Measurements from ENCODE around the gene WASL. TPM values are rescaled to one million over a fixed set of nuclear protein-coding genes. Genes with fewer than 3 reads are reported as not detected.

WASL gene
- total RNA-seq, 1 donor from 2014 or later: 42.7 TPM

GRCh38 chr7:123710683-123711082 is 38.1 kb downstream of the WASL start:
- peaks cover 13% of the 10 kb centered on the region for H3K36me3 Mint-ChIP-seq (ENCODE audit: unreplicated experiment)
- no peaks in the 10 kb centered on the region for H3K27me3 Mint-ChIP-seq (ENCODE audit: unreplicated experiment)
- peaks cover 51% of the 10 kb centered on the region for H3K4me1 Mint-ChIP-seq (ENCODE audit: unreplicated experiment)
- no peaks in the 10 kb centered on the region for H3K9me3 Mint-ChIP-seq (ENCODE audit: unreplicated experiment)
- no peak overlapping the region for H3K27ac Mint-ChIP-seq (ENCODE audit: unreplicated experiment)
- DNase-seq (ENCODE audit: extremely low spot score, unreplicated experiment): no peak
- TF ChIP-seq CTCF (IDR thresholded peaks at IDR 0.05): no peak
- H3K4me3 Mint-ChIP-seq (ENCODE audit: unreplicated experiment): no peak overlapping the region

DNA sequence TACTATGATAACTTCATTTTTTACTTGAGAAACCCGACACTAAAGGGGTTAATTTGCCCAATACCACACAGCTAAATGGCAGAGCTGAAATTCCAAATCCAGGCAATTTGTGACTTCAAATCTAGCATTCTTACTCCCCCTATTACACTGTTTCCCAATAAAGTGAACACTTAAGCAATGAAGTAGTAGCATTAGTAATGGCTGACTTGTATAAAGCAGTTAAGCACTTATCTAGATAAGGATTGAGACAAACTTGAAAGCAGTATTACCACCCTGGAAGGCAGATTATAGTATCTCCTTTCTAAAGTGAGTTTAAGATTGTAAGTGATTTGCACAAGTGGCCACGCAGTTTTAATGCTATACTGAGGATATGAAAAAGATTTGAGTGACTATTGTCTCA is 39.3 kb downstream of the WASL start:
- no peak for DNase-seq (ENCODE audit: extremely low spot score, unreplicated experiment)
- Mint-ChIP-seq H3K27me3 (ENCODE audit: unreplicated experiment) (no peaks in the 10 kb centered on the region), H3K4me1 (ENCODE audit: unreplicated experiment) (peaks cover 40% of the 10 kb centered on the region), H3K9me3 (ENCODE audit: unreplicated experiment) (no peaks in the 10 kb centered on the region), H3K4me3 (ENCODE audit: unreplicated experiment) (no peak overlapping the region), H3K27ac (ENCODE audit: unreplicated experiment) (no peak overlapping the region), H3K36me3 (ENCODE audit: unreplicated experiment) (peaks cover 20% of the 10 kb centered on the region)
- no peak for TF ChIP-seq CTCF (IDR thresholded peaks at IDR 0.05)

- no peaks in the 10 kb centered on the region for H3K9me3 Mint-ChIP-seq (ENCODE audit: unreplicated experiment)
- H3K4me3 Mint-ChIP-seq (ENCODE audit: unreplicated experiment): no peak overlapping the region
- peaks cover 32% of the 10 kb centered on the region for H3K36me3 Mint-ChIP-seq (ENCODE audit: unreplicated experiment)
- H3K27me3 Mint-ChIP-seq (ENCODE audit: unreplicated experiment): no peaks in the 10 kb centered on the region
- DNase-seq (ENCODE audit: extremely low spot score, unreplicated experiment): no peak
- H3K27ac Mint-ChIP-seq (ENCODE audit: unreplicated experiment): no peak overlapping the region
- peaks cover 2% of the 10 kb centered on the region for H3K4me1 Mint-ChIP-seq (ENCODE audit: unreplicated experiment)
- TF ChIP-seq CTCF (IDR thresholded peaks at IDR 0.05): no peak
Observed at GRCh38 chr7:123705211-123705901, 43.4 kb downstream of the WASL start.

- Mint-ChIP-seq H3K9me3 (ENCODE audit: unreplicated experiment) (no peaks in the 10 kb centered on the region), H3K27me3 (ENCODE audit: unreplicated experiment) (no peaks in the 10 kb centered on the region), H3K27ac (ENCODE audit: unreplicated experiment) (no peak overlapping the region), H3K4me1 (ENCODE audit: unreplicated experiment) (no peaks in the 10 kb centered on the region), H3K36me3 (ENCODE audit: unreplicated experiment) (peaks cover 42% of the 10 kb centered on the region), H3K4me3 (ENCODE audit: unreplicated experiment) (no peak overlapping the region)
- DNase-seq (ENCODE audit: extremely low spot score, unreplicated experiment): no peak
- TF ChIP-seq CTCF (IDR thresholded peaks at IDR 0.05): no peak
Observed at GRCh38 chr7:123695944-123696677, 52.7 kb downstream of the WASL start.

- H3K27ac Mint-ChIP-seq (ENCODE audit: unreplicated experiment): no peak overlapping the region
- no peaks in the 10 kb centered on the region for H3K4me1 Mint-ChIP-seq (ENCODE audit: unreplicated experiment)
- DNase-seq (ENCODE audit: extremely low spot score, unreplicated experiment): no peak
- H3K27me3 Mint-ChIP-seq (ENCODE audit: unreplicated experiment): no peaks in the 10 kb centered on the region
- no peaks in the 10 kb centered on the region for H3K9me3 Mint-ChIP-seq (ENCODE audit: unreplicated experiment)
- H3K36me3 Mint-ChIP-seq (ENCODE audit: unreplicated experiment): peaks cover 37% of the 10 kb centered on the region
- no peak overlapping the region for H3K4me3 Mint-ChIP-seq (ENCODE audit: unreplicated experiment)
- TF ChIP-seq CTCF (IDR thresholded peaks at IDR 0.05): no peak
Observed at GRCh38 chr7:123692471-123692877, 56.3 kb downstream of the WASL start.
